GM20431 (cell line): ENCODE results near the gene SMPDL3B.
"Not testable (repeated sequence)": the region's sequence is repeated elsewhere in the genome, so short reads cannot be mapped to it uniquely, and the experiment has no call there.

Experiments
- in situ Hi-C: fragments of 300-500 bp; cut with MseI, MboI; formaldehyde crosslinking; loops from one replicate; pipeline ENCODE4 v1.15.0; 2020; ENCODE audit warnings: low sequenced_read_pairs; ENCODE audit not compliant: unreplicated experiment

SMPDL3B gene

DNA sequence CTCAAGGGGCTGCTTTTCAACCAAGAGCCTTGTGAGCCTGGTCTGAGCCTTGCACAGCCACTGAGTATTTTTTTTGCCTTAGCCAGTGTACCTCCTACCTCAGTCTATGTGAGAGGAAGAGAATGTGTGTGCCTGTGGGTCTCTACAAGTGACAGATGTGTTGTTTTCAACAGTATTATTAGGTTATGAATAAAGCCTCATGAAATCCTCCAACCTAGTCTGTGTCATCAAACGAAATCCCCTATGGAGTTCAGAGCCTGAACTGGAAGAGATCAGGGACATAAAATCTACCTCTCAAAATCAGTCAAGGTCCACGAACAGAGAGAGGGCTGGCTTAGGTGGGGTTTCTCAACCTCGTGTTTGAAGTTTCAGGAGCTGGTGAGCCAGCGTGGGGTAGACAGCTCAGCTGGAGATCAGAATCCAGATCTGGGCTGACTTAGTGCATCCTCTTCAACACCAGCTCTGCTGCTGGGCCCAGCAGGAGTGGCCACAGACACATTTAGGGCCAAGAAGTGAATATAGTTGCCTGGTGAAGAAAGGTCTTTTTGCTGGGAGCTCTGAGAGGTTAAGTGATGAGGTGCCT is 33.2 kb downstream of the SMPDL3B start:
- in situ Hi-C loops = no loop called here

DNA sequence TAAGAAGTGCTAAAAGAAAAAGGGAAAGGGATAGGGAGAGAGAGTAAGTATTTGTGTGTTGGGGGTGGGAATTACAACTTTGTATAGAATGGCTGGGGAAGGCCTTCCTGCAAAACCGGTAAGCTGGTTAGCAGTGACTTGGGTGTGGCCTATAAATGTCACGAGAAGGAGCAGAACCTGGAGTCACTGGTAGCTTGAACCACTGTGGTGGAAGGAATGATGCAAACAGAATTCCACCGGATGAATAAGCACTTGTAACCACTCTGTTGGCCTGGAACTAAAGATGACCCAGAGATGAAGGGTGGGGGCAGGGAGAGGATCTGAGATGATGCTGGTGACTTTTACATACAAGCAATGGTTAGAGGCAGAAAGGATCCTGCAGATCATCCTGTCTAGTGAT is 33.9 kb downstream of the SMPDL3B start:
- in situ Hi-C loops = no loop called here

DNA sequence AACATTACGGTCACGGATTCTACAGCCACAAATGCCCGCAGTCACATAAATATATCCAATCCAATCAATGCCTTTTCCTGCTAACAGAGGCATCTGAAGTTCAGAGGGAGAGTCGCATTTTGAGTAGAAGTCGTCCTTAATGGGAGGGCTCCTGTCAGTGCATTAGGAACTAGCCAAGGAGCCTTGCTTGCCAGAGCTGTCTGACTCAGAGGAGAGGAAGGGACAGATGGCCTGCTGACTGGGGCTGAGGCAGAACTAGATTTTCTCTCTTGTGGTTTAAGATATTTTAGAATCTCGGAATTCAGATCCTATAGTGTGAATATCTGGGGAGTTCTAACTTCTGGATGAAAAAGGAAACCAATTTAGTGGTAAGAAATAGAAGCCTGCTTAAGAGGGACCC is 35.6 kb downstream of the SMPDL3B start:
- in situ Hi-C loops = no loop called here

DNA sequence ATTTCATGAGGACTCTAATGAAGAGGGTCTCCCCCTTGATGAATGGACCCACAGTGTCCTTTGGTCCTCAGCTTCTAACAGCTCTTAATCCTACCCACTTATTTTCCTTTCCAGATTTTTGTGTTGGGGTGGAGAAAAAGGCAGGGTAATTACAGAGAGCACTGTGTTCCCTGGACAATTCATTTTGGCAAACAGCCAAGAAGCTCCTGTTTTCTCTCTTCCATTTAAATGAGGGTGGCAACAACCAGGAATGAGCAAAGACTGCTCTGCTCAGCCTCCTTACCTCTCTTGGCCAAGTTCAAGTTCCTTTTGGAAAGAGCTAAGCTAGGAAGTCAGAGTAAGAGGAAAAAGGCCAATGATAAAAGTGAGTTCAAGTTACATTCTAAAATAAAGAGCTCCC is 36.9 kb downstream of the SMPDL3B start:
- in situ Hi-C loops = no loop called here

DNA sequence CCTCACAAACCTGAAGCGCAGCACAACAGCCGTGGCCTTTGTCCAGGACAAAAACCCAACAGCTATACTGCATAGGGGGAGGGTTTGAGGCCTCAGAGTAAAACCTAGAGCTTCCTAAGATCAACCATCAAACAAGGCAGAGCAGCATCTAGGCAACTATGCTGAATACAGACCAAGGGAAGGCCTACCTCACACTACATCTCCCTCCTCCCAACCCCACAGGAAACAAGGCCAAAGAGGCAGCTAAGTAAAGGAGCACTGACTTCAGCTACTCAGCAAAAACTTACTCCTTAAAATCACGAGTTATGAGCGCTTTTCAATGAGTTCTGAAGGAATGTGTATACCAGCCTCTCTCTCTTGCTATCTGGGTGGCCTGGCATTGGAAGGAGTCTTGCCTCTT is 37.3 kb downstream of the SMPDL3B start:
- in situ Hi-C loops = no loop called here

DNA sequence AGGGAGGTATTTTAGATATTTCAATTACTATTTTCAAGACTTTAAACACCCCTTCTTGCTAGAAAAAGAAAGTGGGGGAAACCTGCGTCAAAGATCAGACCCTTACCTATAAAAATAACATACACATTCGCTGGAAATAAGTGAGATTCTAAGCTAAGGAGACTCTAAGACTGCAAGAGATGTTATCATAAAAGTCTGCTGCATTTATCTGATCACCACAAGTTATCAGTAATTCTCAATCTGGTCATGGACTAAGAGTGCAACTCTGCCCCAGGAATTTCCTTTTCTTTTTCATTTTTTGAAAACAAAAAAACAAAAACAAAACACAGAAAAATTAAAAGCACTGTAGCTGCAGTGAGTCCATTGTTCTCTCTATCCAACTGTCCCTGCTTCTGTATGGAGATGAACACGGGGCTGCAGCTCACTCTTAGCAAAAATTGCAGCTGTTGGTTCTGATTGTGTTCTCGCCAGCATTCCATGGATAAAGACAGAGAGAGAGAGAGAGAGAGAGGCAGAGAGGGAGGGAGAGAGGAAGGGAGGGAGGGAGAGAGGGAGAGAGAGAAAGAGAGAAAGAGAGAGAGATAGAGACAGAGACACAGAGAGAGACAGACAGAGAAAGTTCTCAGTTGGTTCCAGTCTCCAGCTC is 39.1 kb downstream of the SMPDL3B start:
- in situ Hi-C loops = no loop called here

DNA sequence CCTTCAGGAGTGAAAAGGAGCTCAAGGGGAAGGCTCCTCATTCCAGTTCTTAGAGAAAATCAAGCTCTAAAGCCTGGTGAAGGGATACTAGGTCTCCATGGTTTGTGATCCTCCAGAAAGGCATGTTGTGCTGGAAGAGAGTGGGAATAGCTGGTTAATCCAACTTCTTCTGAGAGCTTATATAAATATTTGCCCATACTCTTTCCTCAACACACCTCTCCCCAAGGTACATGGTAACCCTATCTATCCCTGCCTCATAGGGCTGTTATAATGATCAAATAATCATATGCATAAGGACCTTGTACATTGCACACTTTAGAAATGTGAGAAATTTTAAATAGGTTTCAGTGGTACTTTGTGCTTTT is 39.6 kb downstream of the SMPDL3B start:
- in situ Hi-C loops = no loop called here

DNA sequence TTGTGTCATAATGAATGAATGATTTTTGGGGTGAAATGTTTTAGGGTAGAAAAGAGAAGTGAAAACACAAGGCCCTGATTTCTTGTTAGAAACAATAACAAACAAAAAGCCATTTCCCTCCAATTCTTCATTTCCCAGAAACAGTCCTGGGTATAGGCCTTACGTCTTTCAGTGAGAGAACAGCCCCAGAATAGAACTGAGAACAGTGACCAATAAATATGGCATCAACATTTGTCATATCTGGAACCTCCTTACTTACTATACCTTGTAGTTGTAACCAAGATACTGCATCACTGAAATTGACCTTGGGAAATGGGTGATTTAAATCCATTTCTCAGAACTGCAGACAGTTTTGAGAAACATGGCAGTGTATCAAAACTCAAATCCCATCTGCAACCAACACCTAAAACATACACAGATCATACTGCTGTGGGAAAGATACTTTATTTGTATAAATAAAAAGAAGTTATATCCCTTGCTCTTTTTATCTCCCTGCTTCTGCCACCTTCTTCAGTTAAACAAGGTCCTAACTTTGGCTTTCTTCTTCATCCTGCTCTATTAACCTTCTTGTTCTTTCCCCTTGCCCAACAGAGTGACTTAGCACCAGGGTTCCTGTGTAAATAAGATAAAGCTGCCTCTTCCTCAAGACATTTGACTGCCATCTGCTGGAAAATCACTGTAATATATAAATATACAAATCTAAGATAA is 44.5 kb downstream of the SMPDL3B start:
- in situ Hi-C loops = no loop called here

DNA sequence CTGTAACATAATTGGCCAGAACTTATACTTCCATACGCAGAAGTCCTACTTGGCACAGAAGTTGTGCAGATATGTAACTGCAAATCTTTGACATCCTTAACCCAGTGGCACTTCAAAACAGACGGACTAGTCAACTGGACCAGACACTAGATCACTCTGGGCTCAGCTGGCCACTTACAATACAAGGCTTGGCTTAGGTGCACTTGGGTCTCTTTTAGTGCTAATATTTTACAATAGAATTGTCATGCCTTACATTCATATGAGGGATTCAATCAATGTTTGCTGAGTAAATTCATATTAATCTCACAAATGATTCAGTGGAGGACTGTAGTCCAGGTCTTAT is 45.0 kb downstream of the SMPDL3B start:
- in situ Hi-C loops = no loop called here

DNA sequence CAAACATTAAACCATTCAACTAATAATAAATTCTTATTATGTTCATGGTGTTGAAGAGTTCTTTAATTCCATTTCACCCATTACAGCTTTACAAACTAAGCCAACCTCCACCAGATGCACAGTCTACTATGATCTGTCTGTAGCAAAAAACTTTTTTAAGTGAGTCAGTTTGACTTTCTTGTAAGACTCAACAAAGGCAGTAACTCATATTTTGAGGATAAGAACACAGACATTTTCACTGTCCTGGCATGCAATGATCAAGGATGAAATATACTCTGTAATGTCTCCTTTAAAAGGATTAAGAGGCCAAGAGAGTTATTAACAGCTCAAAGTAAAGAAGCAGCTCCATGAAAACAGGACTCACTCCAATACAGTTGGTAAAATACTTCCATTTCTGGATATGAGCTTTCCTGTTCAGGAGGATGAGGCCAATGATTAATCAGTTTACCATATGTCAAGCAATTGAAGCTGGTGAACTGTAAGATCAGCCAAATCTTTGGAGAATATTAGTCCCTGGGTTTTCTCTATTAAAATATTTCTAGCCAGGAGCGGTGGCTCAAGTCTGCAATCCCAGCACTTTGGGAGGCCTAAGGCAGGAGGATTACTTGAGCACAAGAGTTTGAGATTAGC is 45.5 kb downstream of the SMPDL3B start:
- in situ Hi-C loops = no loop called here

DNA sequence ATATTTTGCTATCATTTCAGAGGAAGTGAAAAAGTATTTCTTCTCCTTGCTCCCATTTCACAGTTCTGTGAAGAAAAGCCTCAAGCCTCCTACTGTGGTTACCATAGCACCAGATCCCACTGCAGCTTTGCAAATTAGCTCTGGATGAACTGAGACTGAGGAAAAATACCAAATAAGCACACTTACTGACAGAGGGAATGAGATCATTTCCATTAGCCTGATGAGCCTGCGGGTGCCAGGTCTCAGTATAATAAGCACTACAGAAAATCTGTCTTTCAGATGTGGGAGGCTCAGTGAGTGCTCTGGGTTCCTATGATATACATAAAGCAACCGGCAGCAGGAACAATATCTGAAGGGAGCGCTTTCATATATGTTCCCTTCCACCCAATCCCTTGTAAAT is 46.3 kb downstream of the SMPDL3B start:
- in situ Hi-C loops = no loop called here

DNA sequence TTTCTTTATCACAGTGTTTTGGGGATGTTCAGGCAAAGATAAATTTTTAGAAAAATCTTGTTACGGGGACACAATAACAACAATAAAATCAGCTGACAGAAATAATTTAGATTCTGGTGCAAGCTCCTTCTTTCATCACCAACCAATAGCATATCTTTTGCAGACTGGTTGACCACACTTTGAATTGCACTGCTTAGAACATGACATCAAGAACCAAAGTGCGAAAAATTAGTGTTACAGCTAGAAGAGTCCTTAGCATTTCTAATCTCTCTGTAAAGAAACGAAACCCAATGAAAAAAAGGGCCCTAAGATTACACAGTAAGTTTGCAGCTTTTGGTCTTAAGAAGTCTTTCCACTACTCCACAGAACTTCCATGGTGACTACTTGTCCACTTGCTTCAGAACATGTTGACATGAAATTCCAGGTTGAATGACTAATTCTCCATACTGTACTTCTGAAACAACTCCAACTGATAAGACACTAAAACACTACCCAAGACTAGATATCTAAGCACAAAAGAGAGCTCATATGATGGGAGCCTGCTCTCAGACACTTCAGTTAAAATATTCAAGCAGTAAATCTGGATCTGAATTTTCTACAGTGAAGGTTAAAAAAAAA is 56.2 kb downstream of the SMPDL3B start:
- in situ Hi-C loops = no loop called here

DNA sequence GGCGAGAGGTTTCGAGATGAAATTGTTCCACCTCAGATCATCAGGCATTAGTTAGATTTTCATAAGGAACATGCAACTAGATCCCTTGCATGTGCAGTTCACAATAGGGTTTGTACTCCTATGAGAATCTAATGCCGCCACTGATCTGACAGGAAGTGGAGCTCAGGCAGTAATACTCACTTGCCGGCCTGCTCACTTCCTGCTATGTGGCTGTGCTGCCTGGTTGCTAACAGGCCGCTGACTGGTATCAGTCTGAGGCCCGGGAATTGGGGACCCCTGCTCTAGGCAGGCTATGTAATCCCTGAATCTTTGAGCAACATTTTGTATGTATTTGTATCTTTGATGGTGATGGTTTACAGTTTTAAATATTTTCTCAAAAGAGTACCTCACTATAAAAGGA is 57.5 kb downstream of the SMPDL3B start:
- in situ Hi-C loops = no loop called here

DNA sequence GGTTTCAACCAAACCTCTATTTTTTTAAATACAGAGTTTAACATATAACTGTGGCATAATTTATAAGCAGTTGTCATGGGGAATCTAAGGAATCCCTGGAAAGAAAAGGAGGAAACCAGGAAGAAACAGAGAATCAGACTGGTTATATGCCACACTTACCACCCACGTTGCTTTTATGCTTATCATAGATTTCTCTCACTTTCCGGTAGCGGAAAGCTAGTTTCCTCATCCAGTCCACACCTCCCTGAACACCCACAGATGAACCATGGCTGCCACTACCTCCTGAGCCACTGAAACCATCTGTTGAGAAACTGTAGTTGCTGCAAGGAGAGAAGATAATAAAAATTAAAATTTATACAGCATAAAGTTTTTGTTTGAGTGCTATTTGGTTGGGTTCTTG is 58.4 kb downstream of the SMPDL3B start:
- in situ Hi-C loops = no loop called here

DNA sequence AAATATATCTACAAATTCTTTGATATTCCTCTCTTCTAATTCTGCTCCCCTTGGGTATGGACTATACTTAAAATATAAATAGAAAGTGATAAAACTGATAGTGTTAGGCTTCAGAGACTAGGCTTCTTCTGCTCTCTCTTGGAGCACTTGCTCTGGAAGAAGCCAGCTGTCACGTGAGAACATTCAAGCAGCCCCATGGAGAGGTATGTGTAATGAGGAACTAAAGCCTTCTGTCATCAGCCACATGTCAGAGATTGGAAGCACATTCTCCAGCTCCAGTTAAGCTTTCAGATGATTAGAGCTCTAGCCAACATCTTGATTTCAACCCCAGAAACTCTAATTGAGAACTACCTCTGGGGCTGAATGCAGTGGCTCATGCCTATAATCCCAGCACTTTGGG is 59.3 kb downstream of the SMPDL3B start:
- in situ Hi-C loops = no loop called here

DNA sequence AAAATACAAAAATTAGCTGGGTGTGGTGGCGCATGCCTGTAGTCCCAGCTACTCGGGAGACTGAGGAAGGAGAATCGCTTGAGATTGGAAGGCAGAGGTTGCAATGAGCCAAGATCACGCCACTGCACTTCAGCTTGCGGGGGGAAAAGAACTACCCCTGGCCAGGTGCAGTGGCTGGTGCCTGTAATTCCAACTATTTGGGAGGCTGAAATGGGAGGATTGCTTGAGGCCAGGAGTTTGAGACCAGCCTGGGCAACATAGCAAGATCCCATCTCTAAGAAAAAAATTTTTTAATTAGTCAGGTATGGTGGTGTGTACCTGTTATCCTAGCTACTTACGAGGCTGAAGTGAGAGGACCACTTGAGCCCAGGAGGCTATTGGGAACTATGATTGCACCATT is 59.7 kb downstream of the SMPDL3B start:
- in situ Hi-C loops = not testable (repeated sequence)

DNA sequence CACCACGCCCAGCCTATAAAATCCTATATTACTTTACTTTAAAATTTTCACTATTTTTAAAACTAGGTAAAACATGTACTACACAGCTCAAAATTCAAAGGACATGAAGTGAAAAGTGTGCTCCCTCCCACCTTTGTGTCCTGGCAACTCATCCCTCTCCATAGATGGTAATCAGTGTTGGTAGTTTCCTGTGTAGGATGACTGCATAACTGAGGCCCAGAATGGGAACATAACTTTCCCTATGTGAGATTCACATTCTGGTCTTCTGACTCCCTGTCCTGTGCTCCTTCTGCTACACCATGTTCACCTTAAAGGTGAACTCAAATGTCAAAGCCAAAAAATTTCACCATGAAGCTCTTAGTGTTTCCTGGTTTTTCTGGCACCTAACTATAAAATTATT is 64.3 kb downstream of the SMPDL3B start:
- in situ Hi-C loops = no loop called here

DNA sequence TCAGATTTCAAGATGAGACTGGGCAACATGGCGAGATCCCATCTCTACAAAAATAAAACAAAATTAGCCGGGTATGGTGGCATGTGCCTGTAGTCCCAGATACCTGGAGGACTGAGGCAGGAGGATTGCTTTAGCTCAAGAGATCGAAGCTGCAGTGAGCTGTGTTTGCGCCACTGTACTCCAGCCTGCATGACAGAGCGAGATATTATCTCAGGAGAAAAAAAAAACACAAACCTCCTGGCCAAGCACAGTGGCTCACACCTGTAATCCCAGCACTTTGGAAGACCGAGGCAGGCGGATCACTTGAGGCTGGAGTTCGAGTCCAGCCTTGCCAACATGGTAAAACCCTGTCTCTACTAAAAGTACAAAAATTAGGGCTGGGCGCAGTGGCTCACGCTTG is 67.8 kb downstream of the SMPDL3B start:
- in situ Hi-C loops = no loop called here

DNA sequence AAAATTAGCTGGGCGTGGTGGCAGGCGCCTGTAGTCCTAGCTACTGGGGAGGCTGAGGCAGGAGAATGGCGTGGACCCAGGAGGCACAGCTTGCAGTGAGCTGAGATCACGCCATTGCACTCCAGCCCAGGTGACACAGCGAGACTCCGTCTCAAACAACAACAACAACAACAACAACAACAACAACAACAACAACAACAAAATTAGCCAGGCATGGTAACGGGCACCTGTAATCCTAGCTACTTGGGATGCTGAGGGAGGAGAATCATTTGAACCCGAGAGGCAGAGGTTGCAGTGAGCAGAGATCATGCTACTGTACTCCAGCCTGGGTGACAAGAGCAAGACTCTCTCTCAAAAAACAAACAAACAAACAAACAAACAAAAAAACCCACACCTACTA is 68.3 kb downstream of the SMPDL3B start:
- in situ Hi-C loops = not testable (repeated sequence)
